HEK293T (cell line): ENCODE measurements around the gene SH2D3C.

Experiments used
- BHLHE40 ChIP-seq: fragments of 450-650 bp; IDR thresholded peaks from 2 replicates; pipeline ENCODE4 v1.6.1; 2016; ENCODE audit warnings: mild to moderate bottlenecking, moderate library complexity, borderline replicate concordance
- CTBP1 ChIP-seq: fragments of 450-650 bp; IDR thresholded peaks from 2 replicates; pipeline ENCODE4 v1.6.1; 2016; ENCODE audit warnings: borderline replicate concordance
- ELF4 ChIP-seq: fragments of 450-650 bp; IDR thresholded peaks from 2 replicates; pipeline ENCODE4 v1.6.1; 2017; ENCODE audit warnings: antibody characterized with exemption
- FOXA1 ChIP-seq: fragments of 450-650 bp; IDR thresholded peaks from 2 replicates; pipeline ENCODE4 v1.6.1; 2016; ENCODE audit warnings: mild to moderate bottlenecking
- FOXK2 ChIP-seq: fragments of 450-650 bp; IDR thresholded peaks from 2 replicates; pipeline ENCODE4 v1.6.1; 2016; ENCODE audit warnings: mild to moderate bottlenecking
- FOXM1 ChIP-seq: fragments of 450-650 bp; IDR thresholded peaks from 2 replicates; pipeline ENCODE4 v1.6.1; 2017; ENCODE audit warnings: mild to moderate bottlenecking, borderline replicate concordance
- LEF1 ChIP-seq: fragments of 450-650 bp; IDR thresholded peaks from 2 replicates; pipeline ENCODE4 v1.6.1; 2017; ENCODE audit warnings: mild to moderate bottlenecking, borderline replicate concordance
- NFRKB ChIP-seq: fragments of 450-650 bp; IDR thresholded peaks from 2 replicates; pipeline ENCODE4 v1.6.1; 2016; ENCODE audit warnings: mild to moderate bottlenecking, moderate library complexity
- SP1 ChIP-seq: fragments of 450-650 bp; IDR thresholded peaks from 2 replicates; pipeline ENCODE4 v1.6.1; 2017
- SUZ12 ChIP-seq: fragments of 450-650 bp; IDR thresholded peaks from 2 replicates; pipeline ENCODE4 v1.6.1; 2016; ENCODE audit warnings: mild to moderate bottlenecking
- TARDBP ChIP-seq: fragments of 450-650 bp; IDR thresholded peaks from 2 replicates; pipeline ENCODE4 v1.6.1; 2016
- ZNF384 ChIP-seq: fragments of 450-650 bp; IDR thresholded peaks from 2 replicates; pipeline ENCODE4 v1.6.1; 2016

- TF ChIP-seq ZNF384, result no peak
- no peak for TF ChIP-seq SUZ12
- no peak for TF ChIP-seq BHLHE40
- TF ChIP-seq FOXA1, result no peak
- no peak for TF ChIP-seq TARDBP
- TF ChIP-seq FOXK2, result no peak
- no peak for TF ChIP-seq NFRKB
- no peak for TF ChIP-seq SP1
- TF ChIP-seq FOXM1, result no peak
- no peak for TF ChIP-seq CTBP1
- TF ChIP-seq ELF4, result no peak
- no peak for TF ChIP-seq LEF1
These were observed 46.5 kb downstream of the SH2D3C start for GRCh38 chr9:127731938-127732337.
